ENCODE data around the gene VAC14.

- TF ChIP-seq CTCF (IDR thresholded peaks at IDR 0.05): no peak
- TF ChIP-seq POLR2A (IDR thresholded peaks at IDR 0.05): no peak
Measured at GRCh38 chr16:70658921-70659320, 142.0 kb downstream of the VAC14 start.
